ENCODE results near the gene IRAK4.

The IRAK4 gene

GRCh38 chr12:43766291-43766690 is 7.5 kb downstream of the IRAK4 start:
- no peak for DNase-seq (ENCODE audit: low read depth)

DNA sequence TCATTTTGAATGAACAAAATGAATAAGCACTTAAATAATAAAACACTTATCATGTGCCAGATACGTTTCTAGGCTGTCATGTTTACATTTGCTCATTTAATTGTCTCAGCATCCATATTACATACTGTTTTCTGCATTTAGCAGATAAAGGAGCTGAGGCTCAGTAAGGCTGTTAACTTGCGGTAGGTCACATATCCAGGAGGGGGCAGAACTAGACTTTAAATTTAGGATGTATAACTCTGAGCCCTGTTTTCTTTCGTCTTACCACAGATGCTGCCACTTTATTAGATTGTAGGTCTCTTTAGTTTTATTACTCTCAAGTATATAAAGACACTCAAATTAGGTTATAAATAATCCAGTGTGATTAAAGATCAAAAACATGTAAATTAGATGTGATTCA is 17.7 kb downstream of the IRAK4 start:
- no peak for DNase-seq (ENCODE audit: low read depth)

DNA sequence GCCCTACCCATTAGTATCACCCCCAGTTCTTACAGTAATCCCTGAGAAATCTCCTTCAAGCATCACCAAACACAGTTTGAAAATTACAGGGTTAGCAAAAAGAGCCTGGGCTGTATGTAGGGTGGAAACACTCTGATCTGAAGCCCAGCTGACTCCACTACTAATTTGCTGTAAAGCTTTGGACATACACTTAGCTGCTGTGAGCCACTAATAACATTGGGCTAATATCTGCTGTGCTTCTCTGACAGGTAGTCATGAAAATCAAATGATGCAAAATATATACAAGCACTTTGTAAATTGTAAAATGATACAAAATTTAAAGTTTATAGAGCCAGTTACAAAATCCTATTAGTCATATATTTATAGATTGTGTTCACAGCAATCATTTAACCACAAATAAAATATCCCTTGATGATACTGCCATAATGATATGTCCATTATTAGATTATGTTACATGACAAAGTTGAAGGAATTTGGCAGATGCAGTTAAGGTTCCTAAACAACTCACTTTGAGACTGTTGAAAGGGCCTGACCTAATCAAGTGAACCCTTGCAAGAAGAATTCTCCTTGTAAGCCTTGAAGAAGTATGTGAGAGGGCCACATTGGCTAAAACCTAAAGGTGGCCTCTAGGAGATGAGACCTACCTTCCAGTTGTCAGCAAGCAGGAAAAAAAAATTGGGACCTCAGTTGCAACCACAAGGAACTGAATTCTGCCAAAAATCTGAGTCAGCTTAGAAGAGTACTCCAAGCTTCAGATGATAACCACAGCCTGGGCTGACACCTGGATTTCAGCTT is 28.3 kb downstream of the IRAK4 start:
- DNase-seq (ENCODE audit: low read depth), result no peak

DNA sequence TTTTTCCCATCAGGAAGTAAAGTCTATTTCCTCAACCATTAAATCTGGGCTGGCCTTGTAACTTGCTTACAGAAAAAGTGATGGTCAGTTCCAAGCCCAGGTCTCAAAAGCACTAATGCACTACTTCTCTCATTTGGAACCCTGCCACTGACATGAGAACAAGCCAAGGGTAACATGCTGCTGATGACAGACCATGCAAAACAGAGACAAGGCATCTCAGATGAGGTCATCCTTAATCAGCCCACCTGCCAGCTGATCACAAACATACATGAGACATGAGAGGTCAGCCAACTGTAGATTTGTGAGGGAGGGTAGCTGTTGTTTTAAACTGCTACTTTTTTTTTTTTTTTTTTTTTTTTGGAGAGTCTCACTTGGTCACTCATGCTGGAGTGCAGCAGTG is 31.2 kb downstream of the IRAK4 start:
- no peak for DNase-seq (ENCODE audit: low read depth)

DNA sequence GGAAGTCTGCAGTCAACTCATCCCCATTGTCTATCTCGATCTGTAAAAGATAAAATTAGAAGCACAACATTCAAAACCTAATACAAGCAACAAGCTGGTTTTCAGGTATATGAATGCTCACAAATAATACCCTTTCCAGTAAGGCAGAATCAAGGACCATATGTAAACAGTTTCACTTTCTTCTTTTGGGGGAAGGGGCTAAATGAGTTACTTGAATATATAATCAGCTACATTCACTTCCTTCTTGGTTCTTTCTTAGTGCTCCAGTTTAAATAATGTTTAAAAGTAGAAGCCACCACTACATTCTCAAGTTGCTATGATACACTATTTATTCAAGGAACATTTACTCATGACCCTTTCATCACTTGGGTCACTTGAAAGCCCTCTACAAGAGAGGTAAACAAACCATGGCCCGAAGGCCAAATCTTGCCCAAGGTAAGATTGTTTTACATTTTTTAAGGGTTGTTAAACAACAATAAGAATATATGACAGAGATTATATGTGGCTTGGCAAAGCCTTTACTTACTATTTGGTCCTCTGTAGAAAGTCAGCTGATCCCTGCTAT is 37.0 kb downstream of the IRAK4 start:
- DNase-seq (ENCODE audit: low read depth), result no peak

- no peak for DNase-seq (ENCODE audit: low read depth)
Observed at GRCh38 chr12:43797561-43798217, 38.9 kb downstream of the IRAK4 start.

DNA sequence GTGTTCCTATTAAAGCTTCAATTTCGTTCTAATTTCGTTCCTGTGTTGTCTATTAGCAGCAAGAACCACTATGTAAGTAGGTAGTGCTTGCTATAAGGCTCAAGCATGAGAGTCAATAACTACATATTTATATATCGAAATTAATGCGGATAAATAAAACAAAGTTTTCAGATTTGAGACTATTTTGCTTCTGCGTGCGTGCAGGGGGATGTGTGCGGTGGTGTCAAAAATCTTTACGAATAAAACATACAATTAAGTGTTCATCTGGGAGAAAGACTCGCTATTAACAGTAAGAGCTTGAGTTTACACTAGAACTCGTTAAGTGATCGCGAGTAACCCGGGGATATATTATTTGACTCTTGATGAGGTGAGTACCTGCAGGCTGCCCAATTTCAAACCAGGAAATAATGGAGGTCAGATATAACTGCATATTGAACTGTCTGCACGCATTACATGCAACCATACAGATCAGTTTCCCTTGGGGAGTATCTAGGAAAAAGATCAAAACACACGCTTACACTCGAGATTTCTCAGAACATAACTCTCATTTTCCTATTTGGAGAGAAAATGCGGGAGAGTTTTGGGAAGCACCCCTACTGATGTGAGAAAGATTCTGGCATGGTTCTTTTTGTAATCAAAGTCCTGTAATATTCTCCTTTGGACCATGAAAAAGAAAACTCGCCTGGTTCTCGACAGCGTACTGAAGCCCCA is 46.6 kb downstream of the IRAK4 start:
- DNase-seq (ENCODE audit: low read depth), result no peak

- peak; percentile 68 for DNase-seq (ENCODE audit: low read depth)
Observed at GRCh38 chr12:43805860-43806736, 47.3 kb downstream of the IRAK4 start, which contains the start of gene TWF1. TSS of gene TWF1 (minus strand) at chr12:43806317. CDS start at chr12:43806245, 72 bp downstream.

DNA sequence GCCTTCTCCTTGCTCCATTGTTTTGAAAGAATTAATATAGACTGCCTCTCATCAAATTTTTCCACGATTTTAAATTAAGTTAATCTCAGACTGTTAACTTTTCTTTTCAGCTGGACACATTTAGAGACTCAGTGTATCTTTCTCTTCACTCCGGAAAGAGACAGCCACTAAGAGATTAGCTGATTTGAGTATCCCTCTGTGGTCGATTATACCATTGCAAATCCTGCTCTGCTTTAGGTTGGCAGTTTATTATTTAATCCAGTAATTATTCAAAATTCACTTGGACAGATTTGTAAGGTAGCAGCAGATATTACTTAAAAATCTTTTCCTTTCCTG is 48.0 kb downstream of the IRAK4 start:
- no peak for DNase-seq (ENCODE audit: low read depth)

- no peak for DNase-seq (ENCODE audit: low read depth)
Observed at GRCh38 chr12:43807386-43807785, 48.6 kb downstream of the IRAK4 start.

DNA sequence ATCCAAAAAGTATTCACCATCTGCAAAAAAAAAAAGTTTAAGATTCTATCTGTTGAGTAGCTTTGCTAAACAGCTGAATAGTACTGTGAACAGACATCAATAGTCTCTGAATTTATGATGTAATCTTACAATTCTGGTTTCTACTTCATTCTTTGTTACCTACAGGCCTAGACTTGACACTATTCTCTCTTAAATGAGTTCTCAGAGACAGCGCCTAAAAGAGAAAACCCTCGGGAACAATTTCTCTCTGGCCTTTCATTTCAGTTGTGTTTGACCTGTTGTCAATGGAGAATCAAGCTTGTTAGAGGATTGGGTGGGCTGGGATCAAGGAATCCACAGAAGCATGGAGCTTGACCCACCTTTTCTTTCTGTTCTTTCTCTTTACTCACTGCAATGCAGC is 53.3 kb downstream of the IRAK4 start:
- no peak for DNase-seq (ENCODE audit: low read depth)

DNA sequence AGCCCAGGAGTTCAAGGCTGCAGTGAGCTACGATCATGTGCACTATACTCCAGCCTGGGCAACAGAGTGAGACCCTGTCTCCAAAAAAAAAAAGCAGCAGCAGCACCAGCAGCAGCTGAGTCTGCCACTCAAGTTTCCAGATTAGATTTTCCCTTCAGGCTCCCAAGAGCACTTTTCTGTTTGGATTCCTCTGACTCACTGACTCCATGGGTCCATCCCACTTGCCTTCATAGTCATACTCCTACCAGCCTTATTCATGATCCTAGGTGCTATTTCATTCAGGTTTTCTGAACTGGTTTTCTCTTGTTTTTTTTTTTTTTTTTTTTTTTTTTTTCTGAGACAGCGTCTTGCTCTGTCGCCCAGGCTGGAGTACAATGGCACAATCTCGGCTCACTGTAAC is 54.2 kb downstream of the IRAK4 start:
- no peak for DNase-seq (ENCODE audit: low read depth)

DNA sequence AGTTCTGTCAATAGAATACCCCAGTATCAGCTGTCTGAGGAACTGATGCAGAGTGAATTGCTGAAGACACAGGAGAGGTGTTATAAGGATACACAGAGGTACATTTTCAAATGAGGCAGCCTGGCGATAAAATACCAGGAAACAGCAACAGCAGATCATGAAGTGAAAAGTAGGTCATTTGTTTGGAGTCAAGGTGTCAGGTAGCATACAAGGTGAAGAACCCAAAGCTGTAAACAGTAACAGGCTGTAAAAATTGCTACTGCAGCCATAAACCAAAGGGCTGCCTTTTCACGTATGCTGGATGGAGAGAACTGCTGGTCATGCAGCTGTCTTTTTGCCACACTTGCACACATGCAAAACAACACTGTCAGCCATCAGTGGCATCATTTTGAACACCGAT is 56.7 kb downstream of the IRAK4 start:
- DNase-seq (ENCODE audit: low read depth), result no peak

DNA sequence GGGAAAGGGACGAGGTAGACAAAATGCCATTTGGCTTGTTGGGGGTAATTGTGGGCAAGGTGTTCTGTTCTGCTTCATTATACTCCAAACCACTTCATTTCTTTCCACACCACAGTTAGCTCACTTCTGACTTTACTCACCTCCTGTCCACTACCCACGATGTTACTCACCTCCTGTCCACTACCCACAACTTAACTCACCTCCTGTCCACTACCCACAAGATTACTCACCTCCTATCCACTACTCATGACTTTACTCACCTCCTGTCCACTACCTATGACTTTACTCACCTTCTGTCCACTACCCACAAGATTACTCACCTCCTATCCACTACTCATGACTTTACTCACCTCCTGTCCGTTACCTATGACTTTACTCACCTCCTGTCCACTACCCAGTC is 57.4 kb downstream of the IRAK4 start:
- no peak for DNase-seq (ENCODE audit: low read depth)

- no peak for DNase-seq (ENCODE audit: low read depth)
Observed at GRCh38 chr12:43824207-43824775, 65.5 kb downstream of the IRAK4 start.

DNA sequence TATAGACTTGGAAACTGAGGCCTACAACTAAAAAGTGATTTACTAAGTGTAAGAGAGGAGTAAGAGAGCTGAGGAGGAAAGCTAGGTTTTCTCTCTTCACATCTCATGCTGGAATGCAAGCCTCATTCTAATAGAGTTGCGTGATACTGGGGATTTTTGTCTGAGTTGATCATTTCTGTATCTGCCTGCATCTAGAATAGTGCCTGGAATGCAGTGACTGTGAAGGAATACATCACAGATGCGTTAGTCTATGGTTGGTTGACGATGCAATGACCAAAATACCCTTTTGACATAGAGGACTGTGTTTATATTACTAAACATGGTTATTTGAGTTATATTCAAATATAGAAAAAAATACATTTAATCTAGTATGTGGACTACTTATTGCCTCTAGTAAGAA is 67.9 kb downstream of the IRAK4 start:
- no peak for DNase-seq (ENCODE audit: low read depth)

DNA sequence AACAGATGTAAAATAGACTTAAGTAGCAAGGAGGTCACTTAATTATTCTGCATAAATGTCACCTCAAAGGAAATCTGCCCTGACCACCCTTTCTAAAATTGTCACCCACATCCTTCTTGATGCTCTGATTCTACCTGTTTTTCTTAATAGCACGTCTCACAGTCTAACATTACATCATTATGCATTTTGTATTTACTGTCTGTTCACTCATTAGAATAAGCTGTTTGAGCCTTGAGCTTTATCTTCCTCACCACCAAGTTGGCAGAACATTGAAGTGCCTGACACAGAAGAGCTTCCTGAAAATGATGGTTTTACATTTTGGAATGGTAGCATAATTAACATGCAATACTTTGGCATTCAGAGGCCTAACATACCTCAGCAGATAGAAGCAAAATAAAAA is 68.3 kb downstream of the IRAK4 start:
- DNase-seq (ENCODE audit: low read depth), result no peak

GRCh38 chr12:43832463-43833168 is 73.9 kb downstream of the IRAK4 start:
- no peak for DNase-seq (ENCODE audit: low read depth)

GRCh38 chr12:43835264-43835655 is 76.5 kb downstream of the IRAK4 start:
- no peak for DNase-seq (ENCODE audit: low read depth)

- peak; percentile 47 for DNase-seq (ENCODE audit: low read depth)
Observed at GRCh38 chr12:43835656-43836474, 77.1 kb downstream of the IRAK4 start, which contains the start of gene TMEM117. TSS of gene TMEM117 (plus strand) at chr12:43836081.

Data from GM04504 (cell line).